SK-N-MC (cell line): ENCODE data around the gene BLTP1.

Source experiments
- EZH2 ChIP-seq: fragments of 200-600 bp; sonication (generic); IDR thresholded peaks from one replicate; pipeline ENCODE4 v1.6.1; 2017; ENCODE audit warnings: antibody characterized with exemption
- FOXP2 ChIP-seq: optimal IDR thresholded peaks from 2 replicates; pipeline ENCODE3; 2011; ENCODE audit warnings: mild to moderate bottlenecking, moderate library complexity; ENCODE audit not compliant: insufficient read depth; ENCODE audit errors: extremely low read length, control extremely low read depth
- POLR2AphosphoS5 ChIP-seq: IDR thresholded peaks from 2 replicates; pipeline ENCODE4 v1.6.1; 2012; ENCODE audit warnings: mild to moderate bottlenecking, low read depth, low read length, borderline replicate concordance

DNA sequence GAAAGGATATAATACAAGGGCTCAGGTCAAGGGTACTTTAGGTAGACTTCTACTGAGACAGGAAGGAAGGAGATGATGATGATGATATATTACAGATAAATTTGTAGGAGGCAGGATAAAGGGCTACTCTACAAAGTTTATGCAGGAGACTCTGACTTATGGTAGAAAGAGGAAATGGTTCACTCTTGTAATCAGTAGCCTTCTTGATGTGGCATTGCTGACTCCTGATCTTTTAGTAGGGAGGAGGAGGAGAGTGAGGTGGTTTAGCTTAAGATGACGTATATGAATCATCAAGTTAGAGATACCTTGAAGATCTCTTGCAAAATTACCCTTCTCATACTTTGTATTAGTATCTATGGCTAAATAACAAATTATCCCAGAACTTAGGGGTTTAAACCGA is 4.7 kb downstream of the BLTP1 start:
- no peak for TF ChIP-seq EZH2
- no peak for TF ChIP-seq POLR2AphosphoS5
- no peak for TF ChIP-seq FOXP2
